Measurements from ENCODE around the gene SCN2A. TPM values are rescaled to one million over a fixed set of nuclear protein-coding genes. Genes with fewer than 3 reads are reported as not detected.

The SCN2A gene
- total and polyA plus RNA-seq, 9 of the 15 experiments (the other 6 are each of a cell fraction or from before 2014, with no cell fraction given) = 0.08 to 0.69 (median 0.31) TPM; not detected in 1

GRCh38 chr2:165427686-165428085, 188.5 kb downstream of the SCN2A start:
- DNase-seq (ENCODE audit: extremely low read depth in 1 of 4, low spot score in 3 of 4) (no peak), FAIRE-seq (no peak), ATAC-seq (no peak)
- in situ Hi-C loops (cut with MboI) = no loop called here
- Histone ChIP-seq H3K27me3 (ENCODE audit: control insufficient read depth in 2 of 2, insufficient read depth in 2 of 2, low read length in 2 of 2) (no peaks in the 10 kb centered on the region), H4K20me1 (replicated peaks; ENCODE audit: control insufficient read depth, insufficient read depth, low read length) (no peaks in the 10 kb centered on the region), H3K9me1 (ENCODE audit: control insufficient read depth, insufficient read depth, low read length) (no peaks in the 10 kb centered on the region), H3K4me3 (no peak overlapping the region), H3K79me2 (ENCODE audit: control insufficient read depth, insufficient read depth, low read length) (no peaks in the 10 kb centered on the region), H3K27ac (ENCODE audit: extremely low read depth, low read depth, low read length) (no peak overlapping the region), H3K4me1 (replicated peaks in 1 of 2; ENCODE audit: control insufficient read depth in 2 of 2, insufficient read depth in 2 of 2, low read length in 2 of 2) (no peaks in the 10 kb centered on the region; a peak in 1 of 5 replicates), H3K9ac (ENCODE audit: insufficient read depth in 1 of 2, low read depth in 2 of 2, low read length in 2 of 2) (no peak overlapping the region), H3K9me3 (replicated peaks; ENCODE audit: control insufficient read depth, insufficient read depth, low read depth, low read length) (peaks cover 3% of the 10 kb centered on the region; the same call in 1 of the 2 replicates), H3K4me2 (ENCODE audit: insufficient read depth, low read length) (no peak overlapping the region), H3K36me3 (ENCODE audit: control insufficient read depth, insufficient read depth, low read length) (no peaks in the 10 kb centered on the region), H2AFZ (ENCODE audit: low read depth, low read length) (no peak overlapping the region)
- 5% methylated on average over 4 of the region's 4 CpGs for WGBS (ENCODE audit: insufficient coverage, low coverage, missing lambda C conversion rate)
- ChIA-PET CTCF (ENCODE audit: low intra/inter-chr PET ratio) (no interaction called here), POLR2A (no interaction called here)
- intact Hi-C loops (cut with micrococcal nuclease) = no loop called here
- BruUV-seq (replicated peaks) = no TSS peak
- TF ChIP-seq SMAD3 (CRISPR knock-in tag; conservative IDR thresholded peaks at IDR 0.05) (no peak), MLX (CRISPR knock-in tag; conservative IDR thresholded peaks at IDR 0.05) (no peak), CTBP1 (IDR thresholded peaks at IDR 0.05; ENCODE audit: borderline replicate concordance) (no peak), IRF9 (tag; IDR thresholded peaks at IDR 0.05) (no peak), CAMTA2 (CRISPR knock-in tag; conservative IDR thresholded peaks at IDR 0.05) (no peak), POLR2B (IDR thresholded peaks at IDR 0.05; ENCODE audit: low read depth, partially characterized antibody) (no peak), ZNF133 (CRISPR knock-in tag; IDR thresholded peaks at IDR 0.05) (no peak), NFXL1 (CRISPR knock-in tag; IDR thresholded peaks at IDR 0.05) (no peak), NCOA1 (IDR thresholded peaks at IDR 0.05; ENCODE audit: low read depth) (no peak), ZBTB1 (CRISPR knock-in tag; IDR thresholded peaks at IDR 0.05; ENCODE audit: borderline replicate concordance, low read depth) (no peak)
